Measurements from ENCODE around the gene CCSER1.
"Not testable (repeated sequence)": the region's sequence is repeated elsewhere in the genome, so short reads cannot be mapped to it uniquely, and the experiment has no call there.

CCSER1 gene

DNA sequence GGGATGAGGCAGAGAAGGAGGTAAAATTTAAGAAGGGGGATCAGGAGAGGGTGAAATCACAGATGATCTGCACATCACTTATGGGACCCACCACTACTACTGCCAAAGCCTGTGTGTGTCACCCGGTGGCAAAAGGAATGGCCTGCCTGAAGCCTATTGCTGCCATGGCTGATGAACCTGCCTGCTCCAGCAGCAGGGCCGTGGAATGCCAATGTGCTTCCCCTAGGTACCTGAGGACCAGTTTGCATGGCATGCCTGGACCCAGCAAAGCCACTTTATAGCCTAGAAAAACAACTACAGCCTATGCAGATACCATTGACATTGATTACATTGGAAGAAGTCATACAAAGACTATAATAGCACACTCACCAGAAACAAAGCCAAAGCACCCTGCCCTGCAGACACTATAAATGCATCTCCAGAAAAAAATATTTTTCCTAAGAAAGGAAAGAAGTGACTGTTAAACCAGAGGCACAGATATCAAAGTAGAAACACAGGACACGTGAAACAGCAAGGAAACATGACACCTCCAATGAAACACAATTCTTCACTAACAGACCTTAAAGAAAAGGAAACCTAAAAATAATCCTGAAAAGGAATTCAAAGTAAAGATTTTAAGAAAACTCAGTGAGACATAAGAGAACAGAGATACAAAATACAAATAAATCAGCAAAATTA, 1495.9 kb downstream of the CCSER1 start:
- no peak for DNase-seq

DNA sequence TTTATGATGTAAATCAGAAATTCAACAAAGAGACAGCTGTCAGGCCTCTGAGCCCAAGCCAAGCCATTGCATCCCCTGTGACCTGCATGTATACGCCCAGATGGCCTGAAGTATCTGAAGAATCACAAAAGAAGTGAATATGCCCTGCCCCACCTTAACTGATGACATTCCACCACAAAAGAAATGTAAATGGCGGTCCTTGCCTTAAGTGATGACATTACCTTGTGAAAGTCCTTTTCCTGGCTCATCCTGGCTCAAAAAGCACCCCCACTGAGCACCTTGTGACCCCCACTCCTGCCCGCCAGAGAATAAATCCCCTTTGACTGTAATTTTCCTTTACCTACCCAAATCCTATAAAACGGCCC, 1496.4 kb downstream of the CCSER1 start:
- not testable (repeated sequence) for DNase-seq

DNA sequence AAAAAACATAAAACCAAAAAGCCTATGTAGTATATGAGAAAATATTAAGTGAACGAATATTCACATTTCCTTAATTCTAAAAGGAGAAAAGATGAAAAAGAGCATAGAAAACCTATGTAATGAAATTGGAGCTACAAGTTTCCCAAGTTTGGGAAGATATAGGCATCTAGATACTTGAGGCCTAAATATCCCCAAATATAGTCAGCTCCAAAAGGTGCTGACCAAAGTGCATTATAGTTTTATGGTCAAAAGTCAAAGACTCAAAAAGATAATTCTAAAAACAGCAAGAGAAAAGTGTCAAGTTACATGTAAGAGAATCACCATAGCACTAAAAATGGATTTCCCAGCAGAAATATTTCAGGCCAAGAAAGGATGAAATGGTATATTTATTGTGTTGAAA, 1502.9 kb downstream of the CCSER1 start:
- no peak for DNase-seq

DNA sequence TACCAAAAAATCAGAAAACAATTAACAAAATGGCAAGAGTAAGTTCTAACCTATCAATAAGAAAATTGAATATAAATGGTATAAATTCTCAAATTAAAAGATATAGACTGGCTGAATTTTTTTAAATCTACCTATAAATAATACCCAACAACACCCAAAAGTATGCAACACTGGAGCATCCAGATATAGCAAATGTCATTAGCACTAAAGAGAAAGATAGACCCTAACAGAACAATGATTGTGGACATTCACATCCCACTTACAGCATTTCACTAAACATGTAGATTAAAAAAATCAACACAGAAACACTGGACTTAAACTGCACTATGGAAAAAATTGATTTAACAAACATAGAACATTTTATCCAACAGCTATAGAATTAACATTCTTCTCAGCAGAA, 1503.6 kb downstream of the CCSER1 start:
- no peak for DNase-seq

DNA sequence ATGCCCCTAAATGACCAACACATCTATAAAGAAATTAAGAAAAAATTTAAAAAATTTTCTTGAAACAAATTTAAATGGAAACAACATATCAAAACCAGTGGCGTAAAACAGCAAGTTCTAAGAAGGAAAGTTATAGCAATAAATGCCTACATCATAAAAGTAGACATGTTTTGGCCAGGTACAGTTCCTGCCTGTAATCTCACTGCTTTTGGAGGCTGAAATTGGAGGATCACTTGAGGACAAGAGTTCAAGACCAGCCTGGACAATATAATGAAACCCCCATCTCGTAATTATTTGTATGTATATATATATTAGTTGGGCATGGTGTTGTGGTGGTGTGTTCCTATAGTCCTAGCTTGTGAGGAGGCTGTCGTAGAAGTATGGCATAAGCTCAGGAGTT, 1504.1 kb downstream of the CCSER1 start:
- no peak for DNase-seq

DNA sequence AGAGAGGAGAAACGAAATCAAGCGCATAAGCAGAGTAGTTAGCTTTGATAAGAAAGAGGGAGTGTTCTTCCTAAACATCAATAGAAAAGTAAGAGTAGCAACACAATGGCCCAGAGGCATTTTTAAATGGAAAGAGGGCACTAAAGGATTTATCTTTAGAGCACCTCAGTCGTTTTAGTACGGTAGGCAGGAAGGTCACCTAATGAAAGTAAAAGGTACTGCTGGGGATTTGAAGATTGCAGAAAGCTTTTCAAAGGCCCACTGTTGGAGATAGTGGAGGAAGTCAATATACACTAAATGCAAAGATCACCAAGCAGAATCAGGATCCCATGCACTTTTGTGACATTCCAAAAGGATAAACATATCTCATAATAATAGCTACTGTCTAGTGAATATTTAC, 1508.9 kb downstream of the CCSER1 start:
- no peak for DNase-seq

All from hematopoietic multipotent progenitor cell treated with erythropoietin and hydrocortisone succinate and interleukin-3 and kit ligand, for 4 days (in vitro differentiated cells).